ENCODE results near the gene CORO2B. TPM values are rescaled to one million over a fixed set of nuclear protein-coding genes. Genes with fewer than 3 reads are reported as not detected.

CORO2B gene
- total RNA-seq, 2 donors from 2014 or later: 4.3 to 8.5 TPM

- no peak overlapping the region for H3K27ac ChIP-seq
- no peak overlapping the region for H3K4me3 ChIP-seq
- H3K9me3 ChIP-seq: no peaks in the 10 kb centered on the region
- H3K27me3 ChIP-seq (replicated peaks; ENCODE audit: insufficient read depth): no peaks in the 10 kb centered on the region
- ATAC-seq (ENCODE audit: insufficient number of reproducible peaks, low FRiP score, low read depth): no peak
- TF ChIP-seq CTCF (IDR thresholded peaks at IDR 0.05): no peak
- H3K4me1 ChIP-seq (ENCODE audit: control insufficient read depth in 1 of 2, low read depth in 2 of 2): no peaks in the 10 kb centered on the region
- DNase-seq (ENCODE audit: low spot score): no peak
- H3K36me3 ChIP-seq: no peaks in the 10 kb centered on the region
These were observed 73.2 kb downstream of the CORO2B start for GRCh38 chr15:68651916-68652525.

GRCh38 chr15:68653031-68653635 is 74.3 kb downstream of the CORO2B start:
- H3K4me3 ChIP-seq: no peak overlapping the region
- no peaks in the 10 kb centered on the region for H3K36me3 ChIP-seq
- no peak for DNase-seq (ENCODE audit: low spot score)
- no peaks in the 10 kb centered on the region for H3K4me1 ChIP-seq (ENCODE audit: control insufficient read depth in 1 of 2, low read depth in 2 of 2)
- no peaks in the 10 kb centered on the region for H3K9me3 ChIP-seq
- no peaks in the 10 kb centered on the region for H3K27me3 ChIP-seq (replicated peaks; ENCODE audit: insufficient read depth)
- H3K27ac ChIP-seq: no peak overlapping the region
- TF ChIP-seq CTCF (IDR thresholded peaks at IDR 0.05): no peak
- no peak for ATAC-seq (ENCODE audit: insufficient number of reproducible peaks, low FRiP score, low read depth)

GRCh38 chr15:68653801-68654200 is 75.0 kb downstream of the CORO2B start:
- Histone ChIP-seq H3K27ac (no peak overlapping the region), H3K27me3 (replicated peaks; ENCODE audit: insufficient read depth) (no peaks in the 10 kb centered on the region), H3K4me3 (no peak overlapping the region), H3K36me3 (no peaks in the 10 kb centered on the region), H3K4me1 (ENCODE audit: control insufficient read depth in 1 of 2, low read depth in 2 of 2) (no peaks in the 10 kb centered on the region), H3K9me3 (no peaks in the 10 kb centered on the region)
- TF ChIP-seq CTCF (IDR thresholded peaks at IDR 0.05): no peak
- ATAC-seq (ENCODE audit: insufficient number of reproducible peaks, low FRiP score, low read depth) (no peak), DNase-seq (ENCODE audit: low spot score) (no peak)

- ATAC-seq (ENCODE audit: insufficient number of reproducible peaks, low FRiP score, low read depth) (no peak), DNase-seq (ENCODE audit: low spot score) (no peak)
- Histone ChIP-seq H3K27me3 (replicated peaks; ENCODE audit: insufficient read depth) (no peaks in the 10 kb centered on the region), H3K4me3 (no peak overlapping the region), H3K9me3 (no peaks in the 10 kb centered on the region), H3K4me1 (ENCODE audit: control insufficient read depth in 1 of 2, low read depth in 2 of 2) (no peaks in the 10 kb centered on the region), H3K36me3 (no peaks in the 10 kb centered on the region), H3K27ac (no peak overlapping the region)
- no peak for TF ChIP-seq CTCF (IDR thresholded peaks at IDR 0.05)
These were observed 76.2 kb downstream of the CORO2B start for GRCh38 chr15:68654786-68655560.

GRCh38 chr15:68655686-68656437 is 77.1 kb downstream of the CORO2B start:
- H3K4me3 ChIP-seq: no peak overlapping the region
- H3K36me3 ChIP-seq: no peaks in the 10 kb centered on the region
- no peak for TF ChIP-seq CTCF (IDR thresholded peaks at IDR 0.05)
- DNase-seq (ENCODE audit: low spot score): no peak
- no peaks in the 10 kb centered on the region for H3K4me1 ChIP-seq (ENCODE audit: control insufficient read depth in 1 of 2, low read depth in 2 of 2)
- no peak overlapping the region for H3K27ac ChIP-seq
- H3K27me3 ChIP-seq (replicated peaks; ENCODE audit: insufficient read depth): no peaks in the 10 kb centered on the region
- H3K9me3 ChIP-seq: no peaks in the 10 kb centered on the region
- no peak for ATAC-seq (ENCODE audit: insufficient number of reproducible peaks, low FRiP score, low read depth)
